ENCODE results near the gene MGAM2. TPM values are rescaled to one million over a fixed set of nuclear protein-coding genes. Genes with fewer than 3 reads are reported as not detected.

The MGAM2 gene
- polyA plus RNA-seq, 2 of the 4 experiments (the other 2 are of a cell fraction) = 0.01 to 0.25 TPM

DNA sequence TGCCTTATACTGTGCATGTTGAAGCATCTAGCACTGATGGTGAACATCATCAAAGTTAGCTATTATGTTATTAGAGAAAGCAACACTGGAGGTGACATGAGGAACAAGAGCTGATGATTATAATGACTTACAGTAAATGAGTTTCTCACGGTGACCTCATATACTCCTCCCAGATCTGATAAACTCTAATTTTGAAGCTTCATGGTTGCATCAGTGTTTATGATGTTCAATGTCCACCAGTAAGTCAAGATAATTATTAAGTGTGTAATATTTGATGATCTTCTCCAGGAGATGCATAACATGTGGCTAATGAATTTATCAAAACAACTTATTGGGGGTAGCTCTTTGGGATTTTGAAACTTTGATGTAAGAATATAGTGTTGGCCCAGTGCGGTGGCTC is 27.5 kb downstream of the MGAM2 start:
- no peak overlapping the region for H3K4me2 ChIP-seq
- POLR2A ChIA-PET = no interaction called here
- CTCF ChIA-PET = interaction anchor here (0.6 to 1.5 kb wide), 3 partner anchors 126 to 827 kb away, joined by 3 to 4 read pairs (median 3); no protein-coding TSS in a partner anchor
- TF ChIP-seq, protein P1, sequence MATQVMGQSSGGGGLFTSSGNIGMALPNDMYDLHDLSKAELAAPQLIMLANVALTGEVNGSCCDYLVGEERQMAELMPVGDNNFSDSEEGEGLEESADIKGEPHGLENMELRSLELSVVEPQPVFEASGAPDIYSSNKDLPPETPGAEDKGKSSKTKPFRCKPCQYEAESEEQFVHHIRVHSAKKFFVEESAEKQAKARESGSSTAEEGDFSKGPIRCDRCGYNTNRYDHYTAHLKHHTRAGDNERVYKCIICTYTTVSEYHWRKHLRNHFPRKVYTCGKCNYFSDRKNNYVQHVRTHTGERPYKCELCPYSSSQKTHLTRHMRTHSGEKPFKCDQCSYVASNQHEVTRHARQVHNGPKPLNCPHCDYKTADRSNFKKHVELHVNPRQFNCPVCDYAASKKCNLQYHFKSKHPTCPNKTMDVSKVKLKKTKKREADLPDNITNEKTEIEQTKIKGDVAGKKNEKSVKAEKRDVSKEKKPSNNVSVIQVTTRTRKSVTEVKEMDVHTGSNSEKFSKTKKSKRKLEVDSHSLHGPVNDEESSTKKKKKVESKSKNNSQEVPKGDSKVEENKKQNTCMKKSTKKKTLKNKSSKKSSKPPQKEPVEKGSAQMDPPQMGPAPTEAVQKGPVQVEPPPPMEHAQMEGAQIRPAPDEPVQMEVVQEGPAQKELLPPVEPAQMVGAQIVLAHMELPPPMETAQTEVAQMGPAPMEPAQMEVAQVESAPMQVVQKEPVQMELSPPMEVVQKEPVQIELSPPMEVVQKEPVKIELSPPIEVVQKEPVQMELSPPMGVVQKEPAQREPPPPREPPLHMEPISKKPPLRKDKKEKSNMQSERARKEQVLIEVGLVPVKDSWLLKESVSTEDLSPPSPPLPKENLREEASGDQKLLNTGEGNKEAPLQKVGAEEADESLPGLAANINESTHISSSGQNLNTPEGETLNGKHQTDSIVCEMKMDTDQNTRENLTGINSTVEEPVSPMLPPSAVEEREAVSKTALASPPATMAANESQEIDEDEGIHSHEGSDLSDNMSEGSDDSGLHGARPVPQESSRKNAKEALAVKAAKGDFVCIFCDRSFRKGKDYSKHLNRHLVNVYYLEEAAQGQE (IDR thresholded peaks at IDR 0.05) = no peak
- TF ChIP-seq FOSL2 (IDR thresholded peaks at IDR 0.05) (no peak), FOSL2 (CRISPR knock-in tag; IDR thresholded peaks at IDR 0.05) (no peak), NFE2L2 (conservative IDR thresholded peaks at IDR 0.05; ENCODE audit: low read length) (no peak), RARB (CRISPR knock-in tag; IDR thresholded peaks at IDR 0.05) (no peak), CBX8 (IDR thresholded peaks at IDR 0.05) (no peak), SMC3 (IDR thresholded peaks at IDR 0.05) (no peak), NR3C1 (IDR thresholded peaks at IDR 0.05) (no peak), ATOH8 (CRISPR knock-in tag; IDR thresholded peaks at IDR 0.05; ENCODE audit: low read depth) (no peak), CHD4 (IDR thresholded peaks at IDR 0.05; ENCODE audit: borderline replicate concordance) (no peak), PHF8 (IDR thresholded peaks at IDR 0.05; ENCODE audit: borderline replicate concordance, low read depth) (no peak), GATA3 (IDR thresholded peaks at IDR 0.05; ENCODE audit: borderline replicate concordance) (no peak), CTCF (IDR thresholded peaks at IDR 0.05) (no peak), POLR2AphosphoS2 (conservative IDR thresholded peaks at IDR 0.05; ENCODE audit: low read length) (no peak)
- TF ChIP-seq, protein P2, sequence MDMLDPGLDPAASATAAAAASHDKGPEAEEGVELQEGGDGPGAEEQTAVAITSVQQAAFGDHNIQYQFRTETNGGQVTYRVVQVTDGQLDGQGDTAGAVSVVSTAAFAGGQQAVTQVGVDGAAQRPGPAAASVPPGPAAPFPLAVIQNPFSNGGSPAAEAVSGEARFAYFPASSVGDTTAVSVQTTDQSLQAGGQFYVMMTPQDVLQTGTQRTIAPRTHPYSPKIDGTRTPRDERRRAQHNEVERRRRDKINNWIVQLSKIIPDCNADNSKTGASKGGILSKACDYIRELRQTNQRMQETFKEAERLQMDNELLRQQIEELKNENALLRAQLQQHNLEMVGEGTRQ (IDR thresholded peaks at IDR 0.05) = no peak
- H3K27ac ChIP-seq = no peak overlapping the region
- whole genome bisulfite sequencing (ENCODE audit: missing lambda C conversion rate) = 95% methylated on average over 2 of the region's 2 CpGs
- DNase-seq (ENCODE audit: low read depth in 1 of 2, low spot score in 1 of 2) = no peak
- H3K4me1 ChIP-seq = peaks cover 24% of the 10 kb centered on the region
- ATAC-seq = no peak
- FAIRE-seq = no peak
- H3K9me3 ChIP-seq = no peaks in the 10 kb centered on the region
- H3K4me3 ChIP-seq = no peak overlapping the region

DNA sequence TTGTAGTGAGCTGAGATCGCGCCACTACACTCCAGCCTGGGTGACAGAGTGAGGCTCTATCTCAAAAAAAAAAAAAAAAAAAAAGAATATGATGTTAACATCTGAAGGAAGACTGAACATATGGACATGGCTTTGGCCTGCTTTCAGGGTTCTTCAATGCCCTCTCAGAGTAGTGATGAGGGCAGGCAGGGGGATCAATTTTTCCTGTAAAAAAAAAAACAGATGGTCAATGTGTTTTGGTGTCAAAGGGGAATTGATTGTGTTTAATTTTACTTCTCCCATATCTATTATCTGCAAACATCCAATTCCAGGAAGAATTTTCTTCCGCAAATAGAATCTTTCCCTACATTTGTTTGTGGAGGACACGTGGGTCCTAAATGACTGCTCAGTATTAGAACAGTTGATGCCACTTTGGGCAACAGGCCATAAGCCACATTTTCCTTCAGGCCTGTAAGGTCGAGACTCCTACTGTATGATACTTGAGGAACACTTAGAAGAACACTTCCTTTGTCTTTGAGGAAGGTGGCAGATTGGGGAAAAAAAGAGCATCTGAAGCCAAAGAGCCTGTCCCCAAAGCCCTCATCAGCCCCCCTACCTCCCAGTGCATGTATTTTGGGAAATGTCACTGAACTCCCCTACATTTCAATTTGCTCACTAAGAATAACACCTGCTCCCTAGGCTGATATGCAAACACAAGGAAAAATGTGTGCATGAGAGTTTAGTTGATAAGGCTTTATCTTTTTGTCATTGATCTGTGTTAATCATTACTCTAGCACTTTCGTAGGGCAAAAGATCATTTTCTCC is 28.3 kb downstream of the MGAM2 start:
- no peak for DNase-seq (ENCODE audit: low read depth in 1 of 2, low spot score in 1 of 2)

More for the DNA sequence above, 28.3 kb downstream of the MGAM2 start:
- H3K9me3 ChIP-seq = no peaks in the 10 kb centered on the region
- no peak overlapping the region for H3K4me3 ChIP-seq
- ATAC-seq = no peak
- no peak for FAIRE-seq
- 75% methylated on average over 6 of the region's 6 CpGs for WGBS (ENCODE audit: missing lambda C conversion rate)
- TF ChIP-seq NPAS2 (CRISPR knock-in tag; IDR thresholded peaks at IDR 0.05; ENCODE audit: borderline replicate concordance) (no peak), TP53 (CRISPR knock-in tag; IDR thresholded peaks at IDR 0.05) (no peak), E2F6 (IDR thresholded peaks at IDR 0.05; ENCODE audit: borderline replicate concordance, low read depth) (no peak), FOSB (CRISPR knock-in tag; IDR thresholded peaks at IDR 0.05) (no peak)
- TF ChIP-seq, protein P3, sequence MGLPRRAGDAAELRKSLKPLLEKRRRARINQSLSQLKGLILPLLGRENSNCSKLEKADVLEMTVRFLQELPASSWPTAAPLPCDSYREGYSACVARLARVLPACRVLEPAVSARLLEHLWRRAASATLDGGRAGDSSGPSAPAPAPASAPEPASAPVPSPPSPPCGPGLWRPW (IDR thresholded peaks at IDR 0.05) = no peak
- H3K27ac ChIP-seq = no peak overlapping the region
- no peak overlapping the region for H3K4me2 ChIP-seq
- ChIA-PET CTCF (interaction anchor here (0.6 to 1.0 kb wide), 2 partner anchors 163 to 828 kb away, joined by 3 read pairs; no protein-coding TSS in a partner anchor), POLR2A (no interaction called here)
- peaks cover 20% of the 10 kb centered on the region for H3K4me1 ChIP-seq

Data from A549 (cell line).